HepG2 (cell line): Measurements from ENCODE around the gene CYP20A1. TPM values are rescaled to one million over a fixed set of nuclear protein-coding genes. Genes with fewer than 3 reads are reported as not detected.

ENCODE experiments used
- AKAP8 ChIP-seq: sonication (generic); formaldehyde crosslinking; IDR thresholded peaks from 2 replicates; pipeline ENCODE4 v1.5.1; 2020; ENCODE audit warnings: mild to moderate bottlenecking, missing genetic modification reagents
- BCL6 ChIP-seq: IDR thresholded peaks from 2 replicates; pipeline ENCODE4 v1.6.1; 2016; ENCODE audit warnings: missing genetic modification reagents, missing compliant biosample characterization
- CHD2 ChIP-seq: IDR thresholded peaks from 2 replicates; pipeline ENCODE4 v1.6.1; 2011; ENCODE audit warnings: low read depth, low read length, improper control_type of control experiment
- EED ChIP-seq: sonication (generic); formaldehyde crosslinking; IDR thresholded peaks from 2 replicates; pipeline ENCODE4 v1.5.0; 2020; ENCODE audit warnings: mild to moderate bottlenecking, missing genetic modification reagents
- GFI1 ChIP-seq: sonication (generic); formaldehyde crosslinking; IDR thresholded peaks from 2 replicates; pipeline ENCODE4 v1.5.0; 2020; ENCODE audit warnings: missing genetic modification reagents, mild to moderate bottlenecking, borderline replicate concordance
- MED1 ChIP-seq: sonication (generic); formaldehyde crosslinking; IDR thresholded peaks from 2 replicates; pipeline ENCODE4 v1.4.0; 2020; ENCODE audit warnings: missing genetic modification reagents
- NFYC ChIP-seq: IDR thresholded peaks from 2 replicates; pipeline ENCODE4 v1.6.1; 2016; ENCODE audit warnings: missing genetic modification reagents, missing compliant biosample characterization
- PHB2 ChIP-seq: fragments of 450-650 bp; IDR thresholded peaks from 2 replicates; pipeline ENCODE4 v1.6.1; 2018; ENCODE audit not compliant: partially characterized antibody
- POLR2AphosphoS5 ChIP-seq: IDR thresholded peaks from 2 replicates; pipeline ENCODE4 v1.6.1; 2012; ENCODE audit warnings: low read depth, low read length
- RBAK ChIP-seq: sonication (generic); formaldehyde crosslinking; IDR thresholded peaks from 2 replicates; pipeline ENCODE4 v1.5.1; 2020; ENCODE audit warnings: mild to moderate bottlenecking, missing genetic modification reagents
- SALL2 ChIP-seq: sonication (generic); formaldehyde crosslinking; IDR thresholded peaks from 2 replicates; pipeline ENCODE4 v1.8.1; 2023; ENCODE audit warnings: mild to moderate bottlenecking, missing genetic modification reagents, inconsistent platforms
- SIX4 ChIP-seq: sonication (generic); formaldehyde crosslinking; IDR thresholded peaks from 2 replicates; pipeline ENCODE4 v1.4.0; 2020; ENCODE audit warnings: missing genetic modification reagents
- SMAD1 ChIP-seq: sonication (generic); formaldehyde crosslinking; IDR thresholded peaks from 2 replicates; pipeline ENCODE4 v1.4.0; 2020; ENCODE audit warnings: missing genetic modification reagents, low read depth, mild to moderate bottlenecking, borderline replicate concordance
- SMAD3 ChIP-seq: sonication (generic); formaldehyde crosslinking; IDR thresholded peaks from 2 replicates; pipeline ENCODE4 v1.4.0; 2020; ENCODE audit warnings: missing genetic modification reagents
- SMC3 ChIP-seq: IDR thresholded peaks from 2 replicates; pipeline ENCODE4 v1.6.1; 2011; ENCODE audit warnings: low read length, improper control_type of control experiment
- TGIF2 ChIP-seq: IDR thresholded peaks from 2 replicates; pipeline ENCODE4 v1.6.1; 2016; ENCODE audit warnings: control low read depth, missing compliant biosample characterization
- THAP8 ChIP-seq: sonication (generic); formaldehyde crosslinking; IDR thresholded peaks from 2 replicates; pipeline ENCODE4 v1.5.1; 2020; ENCODE audit warnings: missing genetic modification reagents, mild to moderate bottlenecking, borderline replicate concordance
- ZBTB3 ChIP-seq: sonication (generic); formaldehyde crosslinking; IDR thresholded peaks from 2 replicates; pipeline ENCODE4 v1.4.0; 2020; ENCODE audit warnings: low read depth, mild to moderate bottlenecking, moderate library complexity, missing genetic modification reagents, borderline replicate concordance
- ZNF234 ChIP-seq: sonication (generic); formaldehyde crosslinking; conservative IDR thresholded peaks from 2 replicates; pipeline ENCODE4 v1.5.1; 2020; ENCODE audit warnings: mild to moderate bottlenecking, missing genetic modification reagents
- ZNF326 ChIP-seq: sonication (generic); formaldehyde crosslinking; IDR thresholded peaks from 2 replicates; pipeline ENCODE4 v1.4.0; 2020; ENCODE audit warnings: missing genetic modification reagents, borderline replicate concordance
- ZNF687 ChIP-seq: sonication (generic); formaldehyde crosslinking; IDR thresholded peaks from 2 replicates; pipeline ENCODE4 v1.5.1; 2020; ENCODE audit warnings: mild to moderate bottlenecking, missing genetic modification reagents, moderate library complexity
- ZNF710 ChIP-seq: sonication (generic); formaldehyde crosslinking; IDR thresholded peaks from 2 replicates; pipeline ENCODE4 v1.5.0; 2020; ENCODE audit warnings: mild to moderate bottlenecking, missing genetic modification reagents, borderline replicate concordance
- polyA plus RNA-seq, 8 experiments: library from polyadenylated mRNA; depleted of rRNA in 3 of 8; stranded (reverse) in 7 of 8; unstranded in 1 of 8; fragments of >200 nt; fragmentation: Illumina TruSeq in 4 of 8; extraction: Trizol in 4 of 8; gene quantifications; 2 replicates each; pipeline versions ENCODE4 v1.2.1 to v1.2.3, GENCODE V29; 2011 to 2016; ENCODE audit warnings: low read depth in 4 of 8, missing spikeins in 1 of 8, mixed read lengths in 1 of 8; ENCODE audit not compliant: insufficient read depth in 1 of 8
- total RNA-seq, 5 experiments: library from RNA; depleted of rRNA; stranded (reverse); fragments of >200 nt; fragmentation: Illumina TruSeq; extraction: Trizol; gene quantifications; 2 replicates each; pipeline ENCODE4 v1.2.3, GENCODE V29; 2016; ENCODE audit warnings: low read depth in 1 of 5

The CYP20A1 gene
- total and polyA plus RNA-seq, 2 of the 13 experiments (the other 11 are each of a cell fraction or from before 2014, with no cell fraction given) = 9.6 to 35.3 TPM

GRCh38 chr2:203327901-203328759, 89.3 kb downstream of the CYP20A1 start, which contains the start of gene ABI2 (continued):
- TF ChIP-seq ZNF710 (CRISPR knock-in tag) (0 out of 2 replicates have a peak, but pooled peaks have one; percentile 10), PHB2 (no peak), BCL6 (CRISPR knock-in tag) (peak; percentile 59; the same call in 1 of the 2 replicates), SIX4 (peak; percentile 41; the same call in 1 of the 2 replicates), SMAD1 (CRISPR knock-in tag) (peak; percentile 76; the same call in 1 of the 2 replicates), TGIF2 (CRISPR knock-in tag) (peak; percentile 60), ZBTB3 (CRISPR knock-in tag) (peak; percentile 26; the same call in 1 of the 2 replicates), SMC3 (no peak), AKAP8 (peak; percentile 19; the same call in 1 of the 2 replicates), MED1 (CRISPR knock-in tag) (peak; percentile 72), NFYC (peak; percentile 17; the same call in 1 of the 2 replicates), RBAK (peak; percentile 41; the same call in 1 of the 2 replicates), SALL2 (no peak), ZNF687 (CRISPR knock-in tag) (peak; percentile 83), CHD2 (peak; percentile 86), SMAD3 (CRISPR knock-in tag) (peak; percentile 91), GFI1 (CRISPR knock-in tag) (peak; percentile 77; the same call in 1 of the 2 replicates), EED (CRISPR knock-in tag) (no peak), POLR2AphosphoS5 (peak; percentile 68), ZNF326 (CRISPR knock-in tag) (no peak), ZNF234 (CRISPR knock-in tag) (no peak; the same call in 1 of the 2 replicates), THAP8 (CRISPR knock-in tag) (0 out of 2 replicates have a peak, but pooled peaks have one; percentile 49)
